HepG2 (cell line): Measurements from ENCODE around the gene IL26. TPM values are rescaled to one million over a fixed set of nuclear protein-coding genes. Genes with fewer than 3 reads are reported as not detected.

Source experiments
- ATAC-seq: fragments of 200-7000 bp; cut with Tn5 transposase; 3 replicates; pipeline ENCODE4 v1.9.1; 2020; ENCODE audit warnings: mild to moderate bottlenecking, moderate library complexity
- BruUV-seq: library from RNA; stranded (reverse); fragments of 400-500 nt; replicated peaks from 2 replicates; lab custom pipeline; 2021; lab: Mats Ljungman, UMichigan
- CTCF ChIA-PET: fragments of 300-600 bp; formaldehyde crosslinking; extraction: SDS; loops from one replicate; lab custom pipeline; 2021; ENCODE audit warnings: low total read pairs, inconsistent platforms, low intra/inter-chr PET ratio; lab: Yijun Ruan, JAX
- POLR2A ChIA-PET: fragments of 350-600 bp; sonication (Branson Sonifier 250); formaldehyde crosslinking; loops from one replicate; lab custom pipeline; 2020; ENCODE audit warnings: antibody characterized with exemption, inconsistent platforms; lab: Yijun Ruan, JAX
- DNase-seq: peaks from one replicate; pipeline ENCODE4 v3.0.0-alpha.2; 2015; ENCODE audit warnings: low spot score
- FAIRE-seq: peaks from 3 replicates; lab custom pipeline; 2011; peaks lifted over from hg19 to GRCh38; lab: Jason Lieb, UNC
- H2AFZ ChIP-seq: one replicate; pipeline ENCODE4 v1.6.1; 2011; ENCODE audit warnings: low read length, inconsistent platforms
- H3K27ac ChIP-seq: fragments of 300-600 bp; 3 replicates; pipeline ENCODE4 v1.8.0; 2011; ENCODE audit warnings: mixed run types, mild to moderate bottlenecking, mixed read lengths, low read length, inconsistent platforms; ENCODE audit not compliant: insufficient read depth; ENCODE audit errors: extremely low read length
- H3K27me3 ChIP-seq, 2 experiments: fragments of 200-600 bp in 1 of 2; 2 replicates in 1 of 2; 3 replicates in 1 of 2; pipeline versions ENCODE4 v1.6.0 to v1.8.0; 2011; ENCODE audit warnings: low read length in 2 of 2, mild to moderate bottlenecking in 2 of 2, moderate library complexity in 2 of 2, inconsistent platforms in 1 of 2; ENCODE audit not compliant: insufficient read depth in 2 of 2, control insufficient read depth in 1 of 2
- H3K36me3 ChIP-seq, 2 experiments: fragments of 200-600 bp in 1 of 2; replicated peaks in 1 of 2; 2 replicates in 1 of 2; 3 replicates in 1 of 2; pipeline versions ENCODE4 v1.5.1 to v1.8.0; 2011; ENCODE audit warnings: low read length in 2 of 2, inconsistent platforms in 1 of 2; ENCODE audit not compliant: insufficient read depth in 2 of 2, control insufficient read depth in 1 of 2
- H3K4me1 ChIP-seq: 2 replicates; pipeline ENCODE4 v1.5.1; 2012; ENCODE audit warnings: low read length, inconsistent platforms; ENCODE audit not compliant: insufficient read depth
- H3K4me2 ChIP-seq: 2 replicates; pipeline ENCODE4 v1.6.0; 2011; ENCODE audit warnings: low read depth, low read length, inconsistent platforms
- H3K4me3 ChIP-seq, 3 experiments: fragments of 200-600 bp in 1 of 3; sonication (generic), shearing (Covaris generic) in 1 of 3; replicated peaks in 1 of 3; 2 replicates each; pipeline ENCODE4 v1.5.1; 2011 to 2016; ENCODE audit warnings: low read length in 3 of 3, inconsistent platforms in 2 of 3, low read depth in 2 of 3, mild to moderate bottlenecking in 2 of 3, control low read depth in 1 of 3, mixed read lengths in 1 of 3; ENCODE audit not compliant: insufficient read depth in 1 of 3
- H3K79me2 ChIP-seq: one replicate; pipeline ENCODE4 v1.6.1; 2011; ENCODE audit warnings: low read length, inconsistent platforms; ENCODE audit not compliant: insufficient read depth
- H3K9ac ChIP-seq: 2 replicates; pipeline ENCODE4 v1.6.0; 2011; ENCODE audit warnings: mild to moderate bottlenecking, low read depth, low read length, inconsistent platforms; ENCODE audit not compliant: insufficient read depth
- H3K9me3 ChIP-seq: 2 replicates; pipeline ENCODE4 v1.5.1; 2012; ENCODE audit warnings: mild to moderate bottlenecking, low read length
- H4K20me1 ChIP-seq: 2 replicates; pipeline ENCODE4 v1.6.0; 2011; ENCODE audit warnings: inconsistent platforms, mild to moderate bottlenecking, low read length, moderate library complexity; ENCODE audit not compliant: insufficient read depth
- ATF2 ChIP-seq: sonication (generic); formaldehyde crosslinking; IDR thresholded peaks from 2 replicates; pipeline ENCODE4 v1.4.0; 2020; ENCODE audit warnings: missing genetic modification reagents
- DNMT3B ChIP-seq: conservative IDR thresholded peaks from 2 replicates; pipeline ENCODE4 v1.6.1; 2016; ENCODE audit warnings: missing biosample characterization, control low read depth
- RARA ChIP-seq: IDR thresholded peaks from 2 replicates; pipeline ENCODE4 v1.6.1; 2016; ENCODE audit warnings: missing genetic modification reagents, missing compliant biosample characterization
- SIN3B ChIP-seq: fragments of 150-350 bp; IDR thresholded peaks from 2 replicates; pipeline ENCODE4 v1.6.1; 2014; ENCODE audit warnings: low read length
- ZBTB2 ChIP-seq: sonication (generic); formaldehyde crosslinking; IDR thresholded peaks from 2 replicates; pipeline ENCODE4 v1.8.0; 2022; ENCODE audit warnings: low read depth, missing genetic modification reagents
- ZNF616 ChIP-seq: sonication (generic); formaldehyde crosslinking; IDR thresholded peaks from 2 replicates; pipeline ENCODE4 v1.5.0; 2020; ENCODE audit warnings: low read depth, mild to moderate bottlenecking, missing genetic modification reagents
- ZNF7 ChIP-seq: IDR thresholded peaks from 2 replicates; pipeline ENCODE4 v1.6.1; 2016; ENCODE audit warnings: missing biosample characterization, missing genetic modification reagents
- ZNF850 ChIP-seq: sonication (generic); formaldehyde crosslinking; conservative IDR thresholded peaks from 2 replicates; pipeline ENCODE4 v1.9.0; 2021; ENCODE audit warnings: mild to moderate bottlenecking, missing genetic modification reagents
- in situ Hi-C: cut with HindIII; loops from 2 replicates; pipeline ENCODE4 v1.10.0; 2017; ENCODE audit warnings: low pct_unique_long_range_greater_than_20kb; ENCODE audit not compliant: extremely low pct_ligation_motif_present
- intact Hi-C: fragments of 100-400 bp; cut with micrococcal nuclease; formaldehyde crosslinking; loops from one replicate; pipeline ENCODE4 v1.10.0; 2022; ENCODE audit not compliant: unreplicated experiment
- polyA plus RNA-seq, 8 experiments: library from polyadenylated mRNA; depleted of rRNA in 3 of 8; stranded (reverse) in 7 of 8; unstranded in 1 of 8; fragments of >200 nt; fragmentation: Illumina TruSeq in 4 of 8; extraction: Trizol in 4 of 8; gene quantifications; 2 replicates each; pipeline versions ENCODE4 v1.2.1 to v1.2.3, GENCODE V29; 2011 to 2016; ENCODE audit warnings: low read depth in 4 of 8, missing spikeins in 1 of 8, mixed read lengths in 1 of 8; ENCODE audit not compliant: insufficient read depth in 1 of 8
- total RNA-seq, 5 experiments: library from RNA; depleted of rRNA; stranded (reverse); fragments of >200 nt; fragmentation: Illumina TruSeq; extraction: Trizol; gene quantifications; 2 replicates each; pipeline ENCODE4 v1.2.3, GENCODE V29; 2016; ENCODE audit warnings: low read depth in 1 of 5

IL26 gene
- total and polyA plus RNA-seq, 2 of the 13 experiments (the other 11 are each of a cell fraction or from before 2014, with no cell fraction given), result not detected

- H3K4me1 ChIP-seq, result no peaks in the 10 kb centered on the region
- no peak overlapping the region for H3K27ac ChIP-seq
- intact Hi-C loops (no loop called here), in situ Hi-C loops (no loop called here)
- H4K20me1 ChIP-seq, result no peaks in the 10 kb centered on the region
- no peak for FAIRE-seq
- DNase-seq, result no peak
- no peak overlapping the region for H3K4me2 ChIP-seq
- no peak overlapping the region for H3K4me3 ChIP-seq
- H3K9me3 ChIP-seq, result no peaks in the 10 kb centered on the region
- no peak overlapping the region for H2AFZ ChIP-seq
- TF ChIP-seq DNMT3B (CRISPR knock-in tag) (no peak), SIN3B (no peak), ZNF850 (CRISPR knock-in tag) (no peak), ZBTB2 (no peak), ZNF616 (CRISPR knock-in tag) (no peak), ATF2 (CRISPR knock-in tag) (no peak), RARA (no peak), ZNF7 (no peak)
- no peak overlapping the region for H3K9ac ChIP-seq
- POLR2A ChIA-PET, result no interaction called here
- no peaks in the 10 kb centered on the region for H3K79me2 ChIP-seq
- no peak for ATAC-seq
- CTCF ChIA-PET, result no interaction called here
- H3K36me3 ChIP-seq, result no peaks in the 10 kb centered on the region
- H3K27me3 ChIP-seq, result no peaks in the 10 kb centered on the region; a peak in 1 of 5 replicates
- BruUV-seq, result no TSS peak
Measured at GRCh38 chr12:68207276-68207675, 18.3 kb downstream of the IL26 start.
